Type B pancreatic cell (in vitro differentiated cells): ENCODE data around the gene CORO1C. TPM values are rescaled to one million over a fixed set of nuclear protein-coding genes. Genes with fewer than 3 reads are reported as not detected.

Source experiments
- DNase-seq: peaks from one replicate; pipeline ENCODE4 v3.0.0; 2021; ENCODE audit warnings: mixed read lengths; ENCODE audit not compliant: unreplicated experiment; ENCODE audit errors: extremely low spot score
- H3K27ac Mint-ChIP-seq: 2 replicates; pipeline ENCODE4 v1.8.0; 2021; ENCODE audit warnings: mild to moderate bottlenecking, mixed read lengths
- H3K27me3 Mint-ChIP-seq: 2 replicates; pipeline ENCODE4 v1.8.0; 2021; ENCODE audit warnings: mixed read lengths
- H3K36me3 Mint-ChIP-seq: 2 replicates; pipeline ENCODE4 v1.8.0; 2021; ENCODE audit warnings: mixed read lengths
- H3K4me1 Mint-ChIP-seq: one replicate; pipeline ENCODE4 v1.8.0; 2021; ENCODE audit warnings: mixed read lengths; ENCODE audit not compliant: unreplicated experiment
- H3K4me3 Mint-ChIP-seq: 2 replicates; pipeline ENCODE4 v1.8.0; 2021; ENCODE audit warnings: mild to moderate bottlenecking, mixed read lengths
- H3K9me3 Mint-ChIP-seq: 2 replicates; pipeline ENCODE4 v1.8.0; 2021; ENCODE audit warnings: mixed read lengths
- CTCF ChIP-seq: fragments of 200-600 bp; sonication (generic); conservative IDR thresholded peaks from 2 replicates; pipeline ENCODE4 v1.5.0; 2021; ENCODE audit warnings: antibody characterized with exemption, mild to moderate bottlenecking
- total RNA-seq: library from RNA; stranded (reverse); gene quantifications from 2 replicates; pipeline ENCODE4 v1.2.1, GENCODE V29; 2021; ENCODE audit warnings: low replicate concordance

The CORO1C gene
- total RNA-seq, 1 donor from 2014 or later = 103 TPM

GRCh38 chr12:108730365-108731104, 783 bp downstream of the CORO1C start:
- Mint-ChIP-seq H3K4me1 (peaks cover 32% of the 10 kb centered on the region), H3K4me3 (peak overlapping the region; percentile 94), H3K27me3 (no peaks in the 10 kb centered on the region), H3K9me3 (no peaks in the 10 kb centered on the region), H3K36me3 (no peaks in the 10 kb centered on the region), H3K27ac (peak overlapping the region; percentile 95)
- peak; percentile 75 for DNase-seq
- no peak for TF ChIP-seq CTCF

- Mint-ChIP-seq H3K4me1 (peaks cover 39% of the 10 kb centered on the region), H3K27ac (peak overlapping the region; percentile 95), H3K4me3 (peak overlapping the region; percentile 94), H3K27me3 (no peaks in the 10 kb centered on the region), H3K36me3 (no peaks in the 10 kb centered on the region), H3K9me3 (no peaks in the 10 kb centered on the region)
- DNase-seq = no peak
- TF ChIP-seq CTCF = no peak
Observed at GRCh38 chr12:108729612-108730364, 1.5 kb downstream of the CORO1C start.

- DNase-seq = no peak
- H3K4me1 Mint-ChIP-seq = peaks cover 44% of the 10 kb centered on the region
- no peaks in the 10 kb centered on the region for H3K36me3 Mint-ChIP-seq
- TF ChIP-seq CTCF = no peak
- peak overlapping the region; percentile 94 for H3K4me3 Mint-ChIP-seq
- no peaks in the 10 kb centered on the region for H3K27me3 Mint-ChIP-seq
- no peaks in the 10 kb centered on the region for H3K9me3 Mint-ChIP-seq
- peak overlapping the region; percentile 95 for H3K27ac Mint-ChIP-seq
Observed at GRCh38 chr12:108728820-108729611, 2.3 kb downstream of the CORO1C start.

GRCh38 chr12:108727868-108728735, 3.2 kb downstream of the CORO1C start:
- Mint-ChIP-seq H3K9me3 (no peaks in the 10 kb centered on the region), H3K36me3 (no peaks in the 10 kb centered on the region), H3K27ac (peak overlapping the region; percentile 72), H3K4me1 (peaks cover 52% of the 10 kb centered on the region), H3K4me3 (peak overlapping the region; percentile 72), H3K27me3 (no peaks in the 10 kb centered on the region)
- no peak for TF ChIP-seq CTCF
- DNase-seq = no peak

GRCh38 chr12:108727161-108727560, 4.2 kb downstream of the CORO1C start:
- DNase-seq = no peak
- peaks cover 57% of the 10 kb centered on the region for H3K4me1 Mint-ChIP-seq
- H3K27me3 Mint-ChIP-seq = no peaks in the 10 kb centered on the region
- H3K9me3 Mint-ChIP-seq = no peaks in the 10 kb centered on the region
- H3K36me3 Mint-ChIP-seq = no peaks in the 10 kb centered on the region
- peak overlapping the region; percentile 33 for H3K4me3 Mint-ChIP-seq
- no peak overlapping the region for H3K27ac Mint-ChIP-seq
- TF ChIP-seq CTCF = no peak
